GM18951 (cell line): ENCODE results near the gene CMTM6.

Experiments
- POLR2A ChIP-seq: IDR thresholded peaks from 4 replicates; pipeline ENCODE4 v1.6.1; 2011; ENCODE audit warnings: mild to moderate bottlenecking; ENCODE audit not compliant: insufficient read length, insufficient read depth; ENCODE audit errors: extremely low read depth
- in situ Hi-C: fragments of 300-500 bp; cut with MboI; formaldehyde crosslinking; loops from one replicate; pipeline ENCODE4 v1.12.0; 2022; ENCODE audit warnings: low sequenced_read_pairs, mixed read lengths, inconsistent platforms; ENCODE audit not compliant: unreplicated experiment

The CMTM6 gene

GRCh38 chr3:32502118-32502945 lies at the start of gene CMTM6:
Gene CMTM6, minus strand, starts transcription at chr3:32502852. Its CDS starts 107 bp downstream, at chr3:32502745.
- TF ChIP-seq POLR2A: peak; percentile 82
- in situ Hi-C loops: loop anchor here (25.0 kb wide), 1 partner anchor 385 kb away; no protein-coding TSS in a partner anchor

DNA sequence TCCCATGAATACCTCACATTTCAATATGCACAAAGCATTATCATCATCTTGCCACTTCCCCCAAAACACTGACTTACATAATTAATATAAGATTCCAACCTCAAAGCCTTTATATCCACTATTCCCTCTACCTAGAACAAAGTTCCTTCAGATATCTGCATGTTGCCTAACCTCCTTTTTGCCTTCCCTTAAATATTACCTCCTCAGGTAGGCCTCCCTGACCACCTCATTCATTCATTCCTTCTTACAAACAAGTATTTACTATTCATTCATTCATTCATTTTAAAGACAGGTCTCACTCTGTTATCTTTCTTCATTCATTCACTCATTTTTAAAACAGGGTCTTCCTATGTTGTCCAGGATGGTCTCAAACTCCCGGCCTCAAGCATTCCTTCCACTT lies 49.4 kb upstream of the CMTM6 start:
- TF ChIP-seq POLR2A: no peak
- in situ Hi-C loops: no loop called here

- no peak for TF ChIP-seq POLR2A
- in situ Hi-C loops: no loop called here
These were observed 48.8 kb upstream of the CMTM6 start for GRCh38 chr3:32551496-32551895.

DNA sequence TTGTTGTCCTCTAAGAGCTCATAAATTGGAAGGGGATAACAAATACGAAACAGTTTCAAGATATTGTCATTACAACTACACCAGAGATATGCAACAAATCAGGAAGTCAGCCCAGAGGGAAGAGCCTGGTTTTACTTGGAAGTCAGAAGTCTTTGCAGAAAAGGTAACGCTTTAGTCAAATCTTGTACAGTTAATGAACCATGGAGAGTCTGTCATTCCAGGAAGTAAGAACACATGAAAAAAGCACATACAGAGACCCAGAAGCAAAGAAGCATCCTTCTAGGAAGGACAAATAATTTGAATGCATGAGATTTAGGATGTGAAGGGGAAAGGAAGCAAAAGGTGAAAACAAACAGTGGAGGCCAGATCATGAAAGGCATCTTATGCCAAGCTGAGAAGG lies 48.4 kb upstream of the CMTM6 start:
- in situ Hi-C loops: no loop called here
- no peak for TF ChIP-seq POLR2A

- TF ChIP-seq POLR2A: no peak
These were observed 42.7 kb upstream of the CMTM6 start for GRCh38 chr3:32545305-32545704.

GRCh38 chr3:32544894-32545293 lies 42.2 kb upstream of the CMTM6 start:
- in situ Hi-C loops: no loop called here
- TF ChIP-seq POLR2A: no peak

More at GRCh38 chr3:32545305-32545704, 42.7 kb upstream of the CMTM6 start:
- in situ Hi-C loops: no loop called here

- in situ Hi-C loops: no loop called here
- no peak for TF ChIP-seq POLR2A
These were observed 40.2 kb upstream of the CMTM6 start for GRCh38 chr3:32542807-32543206.

DNA sequence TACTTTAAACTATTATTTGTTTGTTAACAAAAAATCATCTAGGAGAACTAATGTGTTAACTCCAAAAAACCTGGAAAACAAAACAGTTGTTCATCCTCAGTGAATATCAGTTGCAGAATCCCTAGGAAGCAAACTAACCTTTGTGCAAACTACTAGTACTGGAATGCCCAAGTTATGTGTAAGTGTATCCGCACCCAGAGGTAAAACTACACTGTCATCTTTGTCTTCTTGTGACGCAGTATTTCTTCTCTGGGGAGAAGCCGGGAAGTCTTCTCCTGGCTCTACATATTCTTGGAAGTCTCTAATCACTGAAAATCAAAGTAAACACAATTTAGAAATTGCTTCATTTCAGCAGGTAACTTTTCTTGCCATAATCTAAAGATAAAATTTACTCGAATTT lies 38.2 kb upstream of the CMTM6 start:
- in situ Hi-C loops: no loop called here
- TF ChIP-seq POLR2A: no peak

DNA sequence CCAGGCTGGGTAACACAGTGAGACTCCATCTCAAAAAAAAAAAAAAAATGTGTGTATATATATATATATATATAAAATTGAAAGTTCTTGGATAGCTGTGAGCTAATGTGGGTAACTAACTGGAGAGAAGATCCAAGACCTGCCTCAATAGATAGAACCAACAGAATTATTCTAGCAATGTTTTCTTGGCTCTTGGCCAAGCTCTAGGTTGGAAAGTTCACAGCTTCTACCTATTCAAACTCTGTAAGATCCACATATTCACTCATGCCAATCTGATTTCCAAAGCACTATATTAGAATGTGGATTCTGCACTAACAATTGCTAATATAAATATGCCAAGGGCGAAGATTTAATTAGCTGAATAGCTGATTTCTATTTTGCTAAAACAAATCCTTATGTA lies 29.8 kb upstream of the CMTM6 start:
- no peak for TF ChIP-seq POLR2A
- in situ Hi-C loops: no loop called here

DNA sequence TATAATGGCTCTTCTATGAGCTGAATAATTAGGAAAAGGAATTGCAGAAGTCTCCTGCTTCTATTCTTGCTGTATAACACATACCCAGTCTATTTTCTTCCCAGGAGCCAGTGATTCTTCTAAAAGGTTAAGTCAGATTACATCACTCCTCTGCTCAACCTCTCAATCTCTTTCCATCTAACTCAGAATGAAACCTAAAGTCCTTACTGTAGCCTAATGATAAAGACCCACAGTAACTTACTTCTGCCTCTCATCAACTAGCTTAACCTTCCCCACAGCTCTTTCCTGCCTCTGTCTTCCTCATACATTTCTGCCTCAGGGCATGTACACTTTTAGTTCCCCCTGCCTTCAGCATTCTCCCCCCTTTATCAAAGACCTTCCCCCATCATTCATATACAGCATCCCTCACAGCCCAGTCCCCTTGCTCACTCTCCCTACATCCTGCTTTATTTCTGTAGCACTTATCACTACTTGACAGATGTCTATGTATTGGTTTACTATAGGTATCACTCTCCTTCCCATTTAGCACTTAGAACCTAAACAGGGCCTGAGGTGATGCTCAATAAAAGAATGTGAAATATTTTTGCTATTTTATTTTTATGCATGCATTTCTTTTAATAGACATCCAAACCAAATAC lies 28.5 kb upstream of the CMTM6 start:
- in situ Hi-C loops: no loop called here
- no peak for TF ChIP-seq POLR2A

GRCh38 chr3:32525720-32526119 lies 23.1 kb upstream of the CMTM6 start:
- no peak for TF ChIP-seq POLR2A
- in situ Hi-C loops: no loop called here

DNA sequence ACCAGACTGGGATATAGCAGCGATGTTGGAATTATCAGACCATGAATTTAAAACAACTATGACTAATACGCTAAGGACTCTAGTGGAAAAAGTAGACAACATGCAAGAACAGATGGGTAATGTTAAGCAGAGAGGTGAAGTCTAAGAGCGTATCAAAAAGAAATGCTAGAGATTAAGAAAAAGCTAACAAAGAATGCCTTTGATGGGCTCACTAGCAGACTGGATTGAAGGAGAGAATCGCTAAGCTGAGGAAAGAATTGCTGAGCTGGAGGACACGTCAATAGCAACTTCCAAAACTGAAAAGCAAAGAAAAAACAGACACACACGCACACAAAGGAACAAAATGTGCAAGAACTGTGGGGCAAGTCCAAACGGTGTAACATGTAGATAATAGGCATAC lies 20.0 kb upstream of the CMTM6 start:
- TF ChIP-seq POLR2A: no peak
- in situ Hi-C loops: loop anchor here (25.0 kb wide), 1 partner anchor 365 kb away; no protein-coding TSS in a partner anchor

GRCh38 chr3:32518921-32519320 lies 16.3 kb upstream of the CMTM6 start:
- in situ Hi-C loops: loop anchor here (25.0 kb wide), 1 partner anchor 368 kb away; no protein-coding TSS in a partner anchor

GRCh38 chr3:32516751-32517150 lies 14.1 kb upstream of the CMTM6 start:
- in situ Hi-C loops: loop anchor here (25.0 kb wide), 1 partner anchor 371 kb away; no protein-coding TSS in a partner anchor
